ENCODE measurements around the gene ZNF774. TPM values are rescaled to one million over a fixed set of nuclear protein-coding genes. Genes with fewer than 3 reads are reported as not detected.

The ZNF774 gene
- polyA plus RNA-seq, 1 experiment = 0.54 TPM

- Histone ChIP-seq H3K36me3 (ENCODE audit: control insufficient read depth, insufficient read depth, low read length) (no peaks in the 10 kb centered on the region), H3K27me3 (ENCODE audit: control insufficient read depth, insufficient read depth, low read length) (no peaks in the 10 kb centered on the region), H3K4me3 (ENCODE audit: low read depth, low read length) (no peak overlapping the region)
- DNase-seq (ENCODE audit: low read depth) = peak; percentile 52
- TF ChIP-seq, protein P1, sequence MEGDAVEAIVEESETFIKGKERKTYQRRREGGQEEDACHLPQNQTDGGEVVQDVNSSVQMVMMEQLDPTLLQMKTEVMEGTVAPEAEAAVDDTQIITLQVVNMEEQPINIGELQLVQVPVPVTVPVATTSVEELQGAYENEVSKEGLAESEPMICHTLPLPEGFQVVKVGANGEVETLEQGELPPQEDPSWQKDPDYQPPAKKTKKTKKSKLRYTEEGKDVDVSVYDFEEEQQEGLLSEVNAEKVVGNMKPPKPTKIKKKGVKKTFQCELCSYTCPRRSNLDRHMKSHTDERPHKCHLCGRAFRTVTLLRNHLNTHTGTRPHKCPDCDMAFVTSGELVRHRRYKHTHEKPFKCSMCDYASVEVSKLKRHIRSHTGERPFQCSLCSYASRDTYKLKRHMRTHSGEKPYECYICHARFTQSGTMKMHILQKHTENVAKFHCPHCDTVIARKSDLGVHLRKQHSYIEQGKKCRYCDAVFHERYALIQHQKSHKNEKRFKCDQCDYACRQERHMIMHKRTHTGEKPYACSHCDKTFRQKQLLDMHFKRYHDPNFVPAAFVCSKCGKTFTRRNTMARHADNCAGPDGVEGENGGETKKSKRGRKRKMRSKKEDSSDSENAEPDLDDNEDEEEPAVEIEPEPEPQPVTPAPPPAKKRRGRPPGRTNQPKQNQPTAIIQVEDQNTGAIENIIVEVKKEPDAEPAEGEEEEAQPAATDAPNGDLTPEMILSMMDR (IDR thresholded peaks at IDR 0.05; ENCODE audit: insufficient read depth, low read depth, low read length) = no peak
- ChIA-PET POLR2A (interaction anchor here (1.3 kb wide), 1 partner anchor 25 kb away, joined by 4 read pairs; the partner anchor contains the start of gene IQGAP1), CTCF (interaction anchor here (0.6 to 8.3 kb wide), 12 partner anchors 12 to 119 kb away, joined by 3 to 51 read pairs (median 5); no protein-coding TSS in a partner anchor)
These were observed 10.8 kb downstream of the ZNF774 start for GRCh38 chr15:90362936-90363212.

DNA sequence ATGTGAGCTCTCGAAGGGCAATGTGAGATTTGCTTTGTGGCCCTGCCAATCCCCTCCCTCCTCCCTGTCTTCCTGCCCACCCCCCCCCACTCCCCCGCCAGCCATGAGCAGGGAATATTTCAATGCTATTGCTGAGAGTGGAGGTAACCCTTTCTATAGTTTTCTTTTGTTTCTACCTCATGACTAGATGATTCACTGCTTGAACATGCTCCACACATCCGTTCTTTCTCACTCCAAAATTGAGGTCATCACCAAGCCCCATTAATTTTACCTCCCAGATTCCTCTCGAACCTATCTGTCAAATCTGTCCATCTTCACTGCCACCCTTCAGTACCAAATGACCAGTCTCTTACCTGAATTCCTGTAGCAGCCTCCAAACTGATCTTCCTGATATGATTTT is 12.2 kb downstream of the ZNF774 start:
- ChIA-PET POLR2A (no interaction called here), CTCF (interaction anchor here (0.6 to 8.3 kb wide), 5 partner anchors 18 to 533 kb away, joined by 3 to 51 read pairs (median 5); no protein-coding TSS in a partner anchor)
- H3K4me3 ChIP-seq (ENCODE audit: low read depth, low read length) = no peak overlapping the region
- no peak for DNase-seq (ENCODE audit: low read depth)
- H3K27me3 ChIP-seq (ENCODE audit: control insufficient read depth, insufficient read depth, low read length) = no peaks in the 10 kb centered on the region
- TF ChIP-seq, protein P1 (IDR thresholded peaks at IDR 0.05; ENCODE audit: insufficient read depth, low read depth, low read length) = no peak
- no peaks in the 10 kb centered on the region for H3K36me3 ChIP-seq (ENCODE audit: control insufficient read depth, insufficient read depth, low read length)

GRCh38 chr15:90365414-90366055 is 13.5 kb downstream of the ZNF774 start:
- H3K4me3 ChIP-seq (ENCODE audit: low read depth, low read length) = no peak overlapping the region
- POLR2A ChIA-PET = no interaction called here
- H3K36me3 ChIP-seq (ENCODE audit: control insufficient read depth, insufficient read depth, low read length) = no peaks in the 10 kb centered on the region
- no peaks in the 10 kb centered on the region for H3K27me3 ChIP-seq (ENCODE audit: control insufficient read depth, insufficient read depth, low read length)
- TF ChIP-seq, protein P1 (IDR thresholded peaks at IDR 0.05; ENCODE audit: insufficient read depth, low read depth, low read length) = no peak
- no peak for DNase-seq (ENCODE audit: low read depth)
- CTCF ChIA-PET = interaction anchor here (1.6 kb wide), 1 partner anchor 117 kb away, joined by 6 read pairs; no protein-coding TSS in a partner anchor

- Histone ChIP-seq H3K36me3 (ENCODE audit: control insufficient read depth, insufficient read depth, low read length) (no peaks in the 10 kb centered on the region), H3K4me3 (ENCODE audit: low read depth, low read length) (no peak overlapping the region), H3K27me3 (ENCODE audit: control insufficient read depth, insufficient read depth, low read length) (no peaks in the 10 kb centered on the region)
- TF ChIP-seq, protein P1 (IDR thresholded peaks at IDR 0.05; ENCODE audit: insufficient read depth, low read depth, low read length) = no peak
- POLR2A ChIA-PET = no interaction called here
- CTCF ChIA-PET = interaction anchor here (0.5 to 2.1 kb wide), 4 partner anchors 10 to 48 kb away, joined by 5 to 11 read pairs (median 6); no protein-coding TSS in a partner anchor
- no peak for DNase-seq (ENCODE audit: low read depth)
These were observed 15.5 kb downstream of the ZNF774 start for GRCh38 chr15:90367576-90367975.

- ChIA-PET CTCF (interaction anchor here (1.6 to 4.2 kb wide), 2 partner anchors 13 to 55 kb away, joined by 7 to 14 read pairs; no protein-coding TSS in a partner anchor), POLR2A (interaction anchor here (0.6 kb wide), 1 partner anchor 125 kb away, joined by 3 read pairs; no protein-coding TSS in a partner anchor)
- TF ChIP-seq, protein P1 (IDR thresholded peaks at IDR 0.05; ENCODE audit: insufficient read depth, low read depth, low read length) = no peak
- no peak overlapping the region for H3K4me3 ChIP-seq (ENCODE audit: low read depth, low read length)
- H3K36me3 ChIP-seq (ENCODE audit: control insufficient read depth, insufficient read depth, low read length) = no peaks in the 10 kb centered on the region
- no peak for DNase-seq (ENCODE audit: low read depth)
- no peaks in the 10 kb centered on the region for H3K27me3 ChIP-seq (ENCODE audit: control insufficient read depth, insufficient read depth, low read length)
These were observed 23.0 kb downstream of the ZNF774 start for GRCh38 chr15:90375071-90375470.
